ENCODE data around the gene PLXNA2.

Gene PLXNA2

GRCh38 chr1:208054911-208055379 lies 189.2 kb downstream of the PLXNA2 start:
- DNase-seq: no peak

- no peak for DNase-seq
These were observed 189.7 kb downstream of the PLXNA2 start for GRCh38 chr1:208054485-208054884.

GRCh38 chr1:208053661-208054060 lies 190.5 kb downstream of the PLXNA2 start:
- DNase-seq: no peak

DNA sequence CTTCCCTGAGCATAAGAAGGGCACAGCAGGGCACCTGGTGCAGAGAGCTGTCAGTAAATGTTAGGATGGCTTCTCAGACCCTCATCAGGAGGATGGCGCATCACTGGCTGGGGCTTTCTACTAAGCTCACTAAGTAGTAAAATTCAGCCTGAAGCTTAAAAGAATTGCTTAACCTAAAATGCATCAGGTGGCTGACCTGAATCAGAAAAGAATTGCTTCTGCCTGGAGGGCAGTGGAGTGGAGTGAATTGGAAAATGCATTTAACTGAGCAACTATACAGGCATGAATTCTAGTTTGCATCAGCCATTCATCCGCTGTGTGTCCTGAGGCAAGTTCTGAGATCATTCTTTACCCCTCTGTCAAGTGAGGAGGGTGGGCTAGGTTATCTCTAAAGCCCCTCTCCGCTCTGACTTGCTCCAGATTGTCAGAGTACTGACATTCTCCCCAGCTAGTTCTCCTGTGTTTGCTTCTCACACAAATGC lies 191.2 kb downstream of the PLXNA2 start:
- DNase-seq: no peak

GRCh38 chr1:208052135-208052534 lies 192.0 kb downstream of the PLXNA2 start:
- DNase-seq: no peak

- DNase-seq: no peak
These were observed 192.5 kb downstream of the PLXNA2 start for GRCh38 chr1:208051651-208052050.

- no peak for DNase-seq
These were observed 195.3 kb downstream of the PLXNA2 start for GRCh38 chr1:208048904-208049303.

GRCh38 chr1:208047975-208048374 lies 196.2 kb downstream of the PLXNA2 start:
- no peak for DNase-seq

- DNase-seq: no peak
These were observed 196.7 kb downstream of the PLXNA2 start for GRCh38 chr1:208047476-208047934.

GRCh38 chr1:208045463-208046260 lies 198.5 kb downstream of the PLXNA2 start:
- DNase-seq: no peak

DNA sequence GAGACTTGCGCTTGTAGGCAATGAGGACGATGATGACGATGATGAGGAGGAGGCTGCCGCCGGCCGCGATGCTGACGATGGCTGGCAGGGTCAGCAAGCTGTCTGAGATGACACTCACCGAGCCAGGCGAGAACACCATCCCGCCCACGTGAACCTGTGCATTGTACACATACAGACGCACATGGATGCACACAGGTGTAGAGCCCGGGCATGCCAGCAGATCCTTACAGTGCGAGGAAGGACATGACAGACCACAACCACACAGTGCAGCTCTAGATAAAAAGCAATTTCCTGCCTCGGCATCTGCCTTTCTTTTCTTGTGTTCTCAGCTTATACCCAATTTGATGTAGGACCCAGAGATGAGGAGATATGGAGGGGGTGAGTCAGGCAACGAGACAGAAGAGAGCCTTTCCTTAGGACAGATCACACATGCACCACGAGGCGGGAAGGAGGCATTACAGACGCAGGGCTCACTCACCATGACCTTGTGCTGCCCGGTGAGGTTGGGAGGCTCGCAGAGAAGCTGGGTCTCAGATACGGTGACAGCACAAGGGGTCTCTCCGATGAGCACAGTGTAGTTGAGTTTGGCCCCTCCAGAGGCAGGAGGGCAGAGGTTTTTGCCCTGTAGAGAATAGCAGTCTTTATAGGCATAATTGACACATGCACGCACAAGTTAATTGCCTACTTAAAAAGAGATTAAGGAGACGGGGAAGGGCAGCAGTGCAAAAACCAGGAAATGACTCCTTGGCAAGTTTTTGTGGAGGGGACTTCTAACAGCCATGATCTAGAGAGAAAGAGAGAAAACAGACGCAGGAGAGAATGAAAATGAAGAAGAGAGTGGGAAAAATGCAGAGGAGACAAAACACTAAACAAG lies 199.4 kb downstream of the PLXNA2 start:
- DNase-seq: peak; percentile 12

DNA sequence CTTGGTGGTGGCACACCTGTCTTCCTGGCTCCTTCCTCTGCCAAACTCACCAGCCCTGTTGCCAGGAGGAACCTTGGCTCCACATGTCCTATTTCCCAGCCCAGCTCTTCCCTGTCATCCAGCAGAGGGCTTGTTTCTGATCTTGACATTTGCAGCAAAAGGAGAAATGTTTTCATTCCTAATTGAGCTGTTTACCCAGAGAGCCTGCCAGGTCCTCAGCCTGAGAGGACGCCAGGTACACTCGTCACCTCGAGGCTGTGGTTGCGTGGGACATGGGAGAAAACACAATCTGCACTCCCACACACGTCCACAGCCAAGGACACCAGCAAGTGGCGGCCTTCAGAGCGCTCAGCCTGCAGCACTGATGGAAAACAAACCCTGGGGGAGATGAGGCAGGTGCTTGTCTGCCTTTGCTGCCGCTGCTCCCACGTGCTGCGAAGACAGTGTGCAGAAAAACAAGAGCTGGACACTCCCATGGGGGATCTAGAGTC lies 200.4 kb downstream of the PLXNA2 start:
- no peak for DNase-seq

GRCh38 chr1:208042868-208043267 lies 201.3 kb downstream of the PLXNA2 start:
- DNase-seq: no peak

DNA sequence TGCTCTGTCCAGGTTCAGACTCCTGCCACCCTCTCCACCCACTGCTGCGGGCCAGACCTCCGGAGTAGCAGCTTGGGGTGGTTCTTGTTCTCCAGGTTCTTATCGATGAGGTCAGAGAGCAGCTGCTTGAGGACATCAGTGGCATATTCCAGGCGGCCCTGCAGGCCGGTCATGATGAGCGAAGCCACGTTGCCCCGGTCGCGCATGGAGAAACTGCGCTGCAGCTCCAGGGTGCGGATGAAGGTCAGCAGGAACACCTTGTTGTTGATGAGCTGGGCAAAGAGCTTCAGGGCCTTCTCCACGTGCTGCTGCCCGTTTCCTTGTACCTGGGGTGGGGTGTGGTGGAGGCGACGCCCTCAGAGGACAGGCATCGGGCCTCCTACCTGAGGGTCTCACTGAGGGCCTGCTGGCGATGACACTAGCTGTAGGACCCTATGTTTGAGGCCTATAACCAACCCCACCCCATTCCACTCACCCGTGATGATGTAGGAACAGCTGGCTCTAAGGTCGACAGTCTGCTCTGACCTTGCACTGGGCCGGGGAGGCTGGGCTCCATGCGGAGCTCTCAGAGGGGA lies 202.1 kb downstream of the PLXNA2 start:
- DNase-seq: no peak

DNA sequence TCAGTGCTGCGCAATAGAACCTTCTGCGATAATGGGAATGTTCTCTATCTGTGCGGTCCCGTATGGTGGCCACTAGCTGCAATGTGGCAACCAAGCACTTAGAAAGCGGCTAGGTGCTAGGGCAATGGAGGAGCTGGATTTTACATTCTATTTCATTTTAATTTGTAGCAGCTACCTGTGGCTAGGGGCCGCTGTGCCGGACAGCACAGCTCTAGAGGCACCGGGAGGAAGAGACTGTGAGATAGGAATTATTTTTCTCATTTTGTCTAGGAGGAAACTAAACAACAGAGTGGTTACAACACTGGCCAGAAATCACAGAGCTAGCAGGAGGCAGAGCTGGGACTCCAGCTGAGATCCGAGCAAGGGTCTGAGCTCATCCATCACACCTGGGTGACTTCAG lies 202.7 kb downstream of the PLXNA2 start:
- no peak for DNase-seq

GRCh38 chr1:208040821-208041297 lies 203.3 kb downstream of the PLXNA2 start:
- no peak for DNase-seq

DNA sequence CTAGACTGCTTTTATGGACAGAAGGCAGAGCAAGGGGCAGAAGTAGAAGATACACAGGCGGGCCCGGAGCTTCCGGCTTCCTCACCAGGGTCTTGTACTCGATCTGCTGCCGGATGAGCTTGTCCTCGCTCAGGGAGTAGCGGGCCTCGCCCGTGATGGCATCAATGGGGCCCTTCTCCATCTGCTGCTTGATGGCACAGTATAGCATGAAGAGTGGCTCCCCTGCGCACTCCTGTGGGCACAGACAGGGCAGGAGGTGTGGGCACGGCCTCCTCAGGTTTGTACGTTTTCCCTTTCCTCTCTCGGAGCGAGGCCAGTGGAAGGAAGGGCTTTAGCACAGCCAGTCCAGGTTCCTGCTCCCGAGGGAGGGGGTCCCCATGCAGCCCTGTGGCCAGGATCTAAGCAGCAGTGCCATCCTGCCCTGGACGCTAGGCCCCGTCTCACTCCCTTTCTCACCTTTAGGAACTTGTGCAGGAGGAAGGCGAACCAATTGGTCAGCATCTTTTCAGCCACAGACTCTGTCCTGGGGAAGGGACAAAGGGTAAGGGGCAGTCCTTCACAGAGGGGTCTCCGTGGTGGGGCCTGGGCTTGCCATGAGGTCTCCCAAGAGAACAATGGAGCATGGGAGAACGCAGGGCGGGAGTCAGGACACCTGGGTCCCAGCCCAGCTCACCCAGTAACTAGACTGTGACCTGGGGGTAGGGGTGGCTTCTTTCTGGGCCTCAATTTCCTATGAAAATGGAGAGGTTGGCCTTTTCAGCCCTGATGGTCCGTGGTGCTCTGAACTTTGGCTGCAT lies 204.4 kb downstream of the PLXNA2 start:
- DNase-seq: no peak

- no peak for DNase-seq
These were observed 205.9 kb downstream of the PLXNA2 start for GRCh38 chr1:208038303-208038702.

GRCh38 chr1:208036918-208037766 lies 207.0 kb downstream of the PLXNA2 start:
- DNase-seq: no peak

GRCh38 chr1:208036106-208036808 lies 207.9 kb downstream of the PLXNA2 start:
- DNase-seq: no peak
